ENCODE data around the gene RBP2. TPM values are rescaled to one million over a fixed set of nuclear protein-coding genes. Genes with fewer than 3 reads are reported as not detected.

Gene RBP2
- polyA plus RNA-seq, 3 donors = not detected

GRCh38 chr3:139472380-139473010 lies 3.8 kb downstream of the RBP2 start:
- H3K36me3 ChIP-seq (replicated peaks in 1 of 2; ENCODE audit: control insufficient read depth in 1 of 2, insufficient read depth in 2 of 2, low read length in 2 of 2) = no peaks in the 10 kb centered on the region
- no peak overlapping the region for H3K4me2 ChIP-seq (replicated peaks; ENCODE audit: extremely low read depth, low read length, poor library complexity, severe bottlenecking)
- no peak for DNase-seq
- no CpG with 5 or more reads among the region's 3 CpGs for WGBS (ENCODE audit: insufficient coverage)
- H3K9me3 Mint-ChIP-seq = no peaks in the 10 kb centered on the region
- no peaks in the 10 kb centered on the region for H3K36me3 Mint-ChIP-seq
- H2AFZ ChIP-seq (ENCODE audit: insufficient read depth, low read depth, low read length, poor library complexity, severe bottlenecking) = no peak overlapping the region
- intact Hi-C loops (cut with micrococcal nuclease) = no loop called here
- no peak overlapping the region for H3K4me3 Mint-ChIP-seq
- H3K27ac ChIP-seq (ENCODE audit: low read depth in 1 of 2, low read length in 2 of 2) = no peak overlapping the region
- H3K27me3 Mint-ChIP-seq (ENCODE audit: low read depth in 3 of 3) = peaks cover 0 to 2% (median 2%) of the 10 kb centered on the region in 3 donors
- H3K4me1 ChIP-seq (ENCODE audit: control insufficient read depth in 1 of 2, insufficient read depth in 2 of 2, low read length in 2 of 2) = no peaks in the 10 kb centered on the region
- no peaks in the 10 kb centered on the region for H3K4me1 Mint-ChIP-seq
- no peak overlapping the region for H3K9ac ChIP-seq (ENCODE audit: insufficient read depth, low read length, poor library complexity, severe bottlenecking)
- TF ChIP-seq, protein P1, sequence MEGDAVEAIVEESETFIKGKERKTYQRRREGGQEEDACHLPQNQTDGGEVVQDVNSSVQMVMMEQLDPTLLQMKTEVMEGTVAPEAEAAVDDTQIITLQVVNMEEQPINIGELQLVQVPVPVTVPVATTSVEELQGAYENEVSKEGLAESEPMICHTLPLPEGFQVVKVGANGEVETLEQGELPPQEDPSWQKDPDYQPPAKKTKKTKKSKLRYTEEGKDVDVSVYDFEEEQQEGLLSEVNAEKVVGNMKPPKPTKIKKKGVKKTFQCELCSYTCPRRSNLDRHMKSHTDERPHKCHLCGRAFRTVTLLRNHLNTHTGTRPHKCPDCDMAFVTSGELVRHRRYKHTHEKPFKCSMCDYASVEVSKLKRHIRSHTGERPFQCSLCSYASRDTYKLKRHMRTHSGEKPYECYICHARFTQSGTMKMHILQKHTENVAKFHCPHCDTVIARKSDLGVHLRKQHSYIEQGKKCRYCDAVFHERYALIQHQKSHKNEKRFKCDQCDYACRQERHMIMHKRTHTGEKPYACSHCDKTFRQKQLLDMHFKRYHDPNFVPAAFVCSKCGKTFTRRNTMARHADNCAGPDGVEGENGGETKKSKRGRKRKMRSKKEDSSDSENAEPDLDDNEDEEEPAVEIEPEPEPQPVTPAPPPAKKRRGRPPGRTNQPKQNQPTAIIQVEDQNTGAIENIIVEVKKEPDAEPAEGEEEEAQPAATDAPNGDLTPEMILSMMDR (IDR thresholded peaks at IDR 0.05) = no peak
- no peaks in the 10 kb centered on the region for H3K79me2 ChIP-seq (ENCODE audit: insufficient read depth, low read length)
- no peak overlapping the region for H3K4me3 ChIP-seq (replicated peaks in 1 of 3; ENCODE audit: low read depth in 2 of 3, low read length in 3 of 3)
- peak overlapping the region in 1 of 7 donors; percentile 61 for H3K27ac Mint-ChIP-seq
- H3K27me3 ChIP-seq (ENCODE audit: control insufficient read depth in 2 of 2, insufficient read depth in 2 of 2, low read length in 2 of 2) = no peaks in the 10 kb centered on the region
- no peaks in the 10 kb centered on the region for H4K20me1 ChIP-seq (ENCODE audit: insufficient read depth, low read length)
- no peaks in the 10 kb centered on the region for H3K9me3 ChIP-seq (replicated peaks in 1 of 2; ENCODE audit: control insufficient read depth in 1 of 2, insufficient read depth in 1 of 2, low read length in 2 of 2)

DNA sequence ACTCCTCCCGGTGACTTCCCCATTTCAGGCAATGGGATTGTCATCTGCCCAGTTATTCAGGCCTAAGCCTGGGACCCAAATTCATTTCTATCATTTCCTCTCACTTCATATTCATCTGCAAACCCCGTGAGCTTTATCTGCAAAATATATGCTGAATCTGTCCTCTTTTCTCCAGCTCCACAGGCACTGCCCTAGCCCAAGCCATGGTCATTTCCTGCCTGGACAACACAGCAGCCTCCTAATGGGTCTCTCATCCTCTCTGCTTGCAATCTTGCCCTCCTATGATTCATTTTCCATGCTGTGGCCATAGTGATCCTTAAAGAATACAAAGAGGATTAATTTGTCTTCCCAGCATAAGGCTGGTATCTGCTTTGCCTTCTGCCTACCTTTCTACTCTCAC lies 6.1 kb downstream of the RBP2 start:
- Mint-ChIP-seq H3K36me3 (no peaks in the 10 kb centered on the region), H3K9me3 (no peaks in the 10 kb centered on the region), H3K27ac (no peak overlapping the region), H3K4me3 (no peak overlapping the region), H3K4me1 (no peaks in the 10 kb centered on the region), H3K27me3 (ENCODE audit: low read depth in 3 of 3) (peaks cover 0 to 2% (median 2%) of the 10 kb centered on the region in 3 donors)
- no peaks in the 10 kb centered on the region for H3K36me3 ChIP-seq (replicated peaks in 1 of 2; ENCODE audit: control insufficient read depth in 1 of 2, insufficient read depth in 2 of 2, low read length in 2 of 2)
- H3K4me1 ChIP-seq (ENCODE audit: control insufficient read depth in 1 of 2, insufficient read depth in 2 of 2, low read length in 2 of 2) = no peaks in the 10 kb centered on the region
- H3K79me2 ChIP-seq (ENCODE audit: insufficient read depth, low read length) = no peaks in the 10 kb centered on the region
- no peak overlapping the region for H3K4me3 ChIP-seq (replicated peaks in 1 of 3; ENCODE audit: low read depth in 2 of 3, low read length in 3 of 3)
- H3K27me3 ChIP-seq (ENCODE audit: control insufficient read depth in 2 of 2, insufficient read depth in 2 of 2, low read length in 2 of 2) = no peaks in the 10 kb centered on the region
- intact Hi-C loops (cut with micrococcal nuclease) = no loop called here
- H3K9me3 ChIP-seq (replicated peaks in 1 of 2; ENCODE audit: control insufficient read depth in 1 of 2, insufficient read depth in 1 of 2, low read length in 2 of 2) = no peaks in the 10 kb centered on the region
- no peak overlapping the region for H3K9ac ChIP-seq (ENCODE audit: insufficient read depth, low read length, poor library complexity, severe bottlenecking)
- H3K4me2 ChIP-seq (replicated peaks; ENCODE audit: extremely low read depth, low read length, poor library complexity, severe bottlenecking) = no peak overlapping the region
- no peak overlapping the region for H3K27ac ChIP-seq (ENCODE audit: low read depth in 1 of 2, low read length in 2 of 2)
- no peaks in the 10 kb centered on the region for H4K20me1 ChIP-seq (ENCODE audit: insufficient read depth, low read length)
- TF ChIP-seq, protein P1 (IDR thresholded peaks at IDR 0.05) = no peak
- no peak for DNase-seq
- H2AFZ ChIP-seq (ENCODE audit: insufficient read depth, low read depth, low read length, poor library complexity, severe bottlenecking) = no peak overlapping the region
- 89% methylated on average over 2 of the region's 2 CpGs for WGBS (ENCODE audit: insufficient coverage)

All from CD14-positive monocyte (primary cell).